ENCODE data around the gene THBS1.

DNA sequence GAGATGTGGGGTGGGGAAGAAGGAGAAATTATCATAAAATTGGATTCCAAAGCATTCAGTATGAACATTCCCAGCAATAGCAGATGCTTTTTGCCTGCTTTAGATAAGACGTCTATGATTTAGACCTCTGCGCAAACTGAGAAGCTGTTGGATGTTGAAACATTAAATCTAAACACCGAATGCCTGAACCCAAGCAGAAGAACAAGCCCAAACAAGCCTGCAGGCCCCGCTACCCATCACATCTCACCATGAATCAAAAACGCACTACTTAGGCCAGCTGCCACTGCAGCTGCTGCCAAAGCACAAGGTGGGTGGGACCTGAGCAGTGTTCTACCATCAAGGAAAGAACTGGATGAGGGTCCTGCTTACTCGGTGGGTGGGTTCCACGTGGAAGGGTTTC, 24.4 kb upstream of the THBS1 start:
- TF ChIP-seq GATA2 (IDR thresholded peaks at IDR 0.05; ENCODE audit: low read depth, low read length) (no peak), GATA3 (IDR thresholded peaks at IDR 0.05; ENCODE audit: low read depth, low read length) (no peak)
